NCI-H146 (cell line): Measurements from ENCODE around the gene SEPTIN10.
"Not testable (repeated sequence)": the region's sequence is repeated elsewhere in the genome, so short reads cannot be mapped to it uniquely, and the experiment has no call there.

ENCODE experiments used
- DNase-seq: peaks from one replicate; lab custom pipeline; 2025; lab: John Stamatoyannopoulos, UW

SEPTIN10 gene

GRCh38 chr2:109601783-109602182 is 12.0 kb downstream of the SEPTIN10 start:
- no peak for DNase-seq

- DNase-seq: no peak
Observed at GRCh38 chr2:109597283-109597682, 16.5 kb downstream of the SEPTIN10 start.

- no peak for DNase-seq
Observed at GRCh38 chr2:109595644-109596043, 18.1 kb downstream of the SEPTIN10 start.

- no peak for DNase-seq
Observed at GRCh38 chr2:109594246-109594885, 19.4 kb downstream of the SEPTIN10 start.

- no peak for DNase-seq
Observed at GRCh38 chr2:109592905-109593304, 20.9 kb downstream of the SEPTIN10 start.

GRCh38 chr2:109591206-109591605 is 22.6 kb downstream of the SEPTIN10 start:
- DNase-seq: no peak

GRCh38 chr2:109586687-109587086 is 27.1 kb downstream of the SEPTIN10 start:
- DNase-seq: no peak

GRCh38 chr2:109582928-109583895 is 30.6 kb downstream of the SEPTIN10 start:
- no peak for DNase-seq

- not testable (repeated sequence) for DNase-seq
Observed at GRCh38 chr2:109577630-109578029, 36.1 kb downstream of the SEPTIN10 start.

GRCh38 chr2:109575373-109575772 is 38.4 kb downstream of the SEPTIN10 start:
- no peak for DNase-seq

- DNase-seq: no peak
Observed at GRCh38 chr2:109563980-109564550, 49.7 kb downstream of the SEPTIN10 start.

GRCh38 chr2:109563288-109563687 is 50.5 kb downstream of the SEPTIN10 start:
- DNase-seq: no peak

- no peak for DNase-seq
Observed at GRCh38 chr2:109562421-109562820, 51.3 kb downstream of the SEPTIN10 start.

GRCh38 chr2:109560265-109560664 is 53.5 kb downstream of the SEPTIN10 start:
- DNase-seq: no peak

- DNase-seq: no peak
Observed at GRCh38 chr2:109558076-109558882, 55.5 kb downstream of the SEPTIN10 start.

- no peak for DNase-seq
Observed at GRCh38 chr2:109557309-109557708, 56.5 kb downstream of the SEPTIN10 start.

- DNase-seq: no peak
Observed at GRCh38 chr2:109555346-109555900, 58.3 kb downstream of the SEPTIN10 start.

GRCh38 chr2:109554758-109555157 is 59.0 kb downstream of the SEPTIN10 start:
- DNase-seq: no peak

GRCh38 chr2:109549016-109549590 is 64.7 kb downstream of the SEPTIN10 start:
- no peak for DNase-seq

GRCh38 chr2:109547280-109547679 is 66.5 kb downstream of the SEPTIN10 start:
- no peak for DNase-seq
